GM12878 (cell line): ENCODE measurements around the gene CR1. TPM values are rescaled to one million over a fixed set of nuclear protein-coding genes. Genes with fewer than 3 reads are reported as not detected.
"Not testable (repeated sequence)": the region's sequence is repeated elsewhere in the genome, so short reads cannot be mapped to it uniquely, and the experiment has no call there.

Experiments used
- ATAC-seq: fragments of 200-7000 bp; cut with Tn5 transposase; 3 replicates; pipeline ENCODE4 v1.9.1; 2020; ENCODE audit warnings: mild to moderate bottlenecking, moderate library complexity
- BruUV-seq: library from RNA; stranded (reverse); fragments of 400-500 nt; replicated peaks from 2 replicates; lab custom pipeline; 2021; lab: Mats Ljungman, UMichigan
- CTCF ChIA-PET: fragments of 300-600 bp; sonication (Branson Sonifier 250); formaldehyde crosslinking; extraction: SDS; loops from one replicate; lab custom pipeline; 2021; ENCODE audit warnings: inconsistent platforms; lab: Yijun Ruan, JAX
- POLR2A ChIA-PET: fragments of 350-600 bp; formaldehyde crosslinking; extraction: SDS; loops from one replicate; lab custom pipeline; 2021; ENCODE audit warnings: inconsistent platforms; lab: Charles Lee
- RAD21 ChIA-PET: fragments of 300-600 bp; sonication (Branson Sonifier 250); formaldehyde crosslinking; loops from one replicate; lab custom pipeline; 2023; ENCODE audit warnings: antibody characterized with exemption; ENCODE audit not compliant: unreplicated experiment; lab: Charles Lee
- SMC1A ChIA-PET: fragments of 300-600 bp; sonication (Branson Sonifier 250); formaldehyde crosslinking; loops from one replicate; lab custom pipeline; 2023; ENCODE audit not compliant: unreplicated experiment, uncharacterized antibody; lab: Charles Lee
- DNase-seq: peaks from one replicate; pipeline ENCODE4 v3.0.0-alpha.2; 2011; ENCODE audit warnings: low read depth, low spot score
- FAIRE-seq: peaks from 3 replicates; lab custom pipeline; 2011; peaks lifted over from hg19 to GRCh38; lab: Jason Lieb, UNC
- H2AFZ ChIP-seq: 2 replicates; pipeline ENCODE4 v1.6.0; 2011; ENCODE audit warnings: low read depth, low read length, control low read depth; ENCODE audit not compliant: control insufficient read depth
- H3K27ac ChIP-seq: 2 replicates; pipeline ENCODE4 v1.5.1; 2011; ENCODE audit warnings: control low read depth; ENCODE audit not compliant: control insufficient read depth, insufficient read depth
- H3K27me3 ChIP-seq, 2 experiments: replicated peaks in 1 of 2; 2 replicates each; pipeline versions ENCODE4 v1.6.0 to v1.6.1; 2011; ENCODE audit warnings: low read length in 1 of 2; ENCODE audit not compliant: control insufficient read depth in 2 of 2, insufficient read depth in 2 of 2
- H3K36me3 ChIP-seq, 2 experiments: 2 replicates each; pipeline ENCODE4 v1.5.1; 2011; ENCODE audit warnings: low read length in 1 of 2; ENCODE audit not compliant: control insufficient read depth in 2 of 2, insufficient read depth in 2 of 2
- H3K4me1 ChIP-seq: 2 replicates; pipeline ENCODE4 v1.6.1; 2011; ENCODE audit warnings: mild to moderate bottlenecking, low read length, moderate library complexity, mixed read lengths; ENCODE audit not compliant: control insufficient read depth, insufficient read depth
- H3K4me2 ChIP-seq: 2 replicates; pipeline ENCODE4 v1.6.0; 2011; ENCODE audit warnings: control low read depth; ENCODE audit not compliant: control insufficient read depth, insufficient read depth
- H3K4me3 ChIP-seq: fragments of 200-600 bp; sonication (generic); 2 replicates; pipeline ENCODE4 v1.5.1; 2016
- H3K79me2 ChIP-seq: 2 replicates; pipeline ENCODE4 v1.6.0; 2011; ENCODE audit warnings: low read length; ENCODE audit not compliant: control insufficient read depth, insufficient read depth
- H3K9ac ChIP-seq: 2 replicates; pipeline ENCODE4 v1.8.0; 2011; ENCODE audit warnings: low read length, control low read depth, mixed read lengths; ENCODE audit not compliant: control insufficient read depth, insufficient read depth
- H3K9me3 ChIP-seq: replicated peaks from 3 replicates; pipeline ENCODE4 v1.5.1; 2011; ENCODE audit warnings: mild to moderate bottlenecking, low read length; ENCODE audit not compliant: control insufficient read depth, insufficient read depth
- H4K20me1 ChIP-seq: 2 replicates; pipeline ENCODE4 v1.6.0; 2011; ENCODE audit not compliant: control insufficient read depth, insufficient read depth
- ASH2L ChIP-seq: fragments of 300-600, 200-600 bp; sonication (generic); IDR thresholded peaks from 2 replicates; pipeline ENCODE4 v1.6.1; 2017; ENCODE audit warnings: low read depth, mild to moderate bottlenecking, borderline replicate concordance
- BACH1 ChIP-seq: fragments of 450-650 bp; IDR thresholded peaks from 2 replicates; pipeline ENCODE4 v1.6.1; 2017; ENCODE audit warnings: mild to moderate bottlenecking, borderline replicate concordance
- CBFB ChIP-seq: IDR thresholded peaks from 2 replicates; pipeline ENCODE4 v1.6.1; 2016; ENCODE audit warnings: antibody characterized with exemption, low read depth
- CHD1 ChIP-seq: IDR thresholded peaks from 2 replicates; pipeline ENCODE4 v1.6.1; 2012; ENCODE audit warnings: low read depth, low read length, improper control_type of control experiment
- CHD2 ChIP-seq: IDR thresholded peaks from 2 replicates; pipeline ENCODE4 v1.6.1; 2011; ENCODE audit warnings: low read depth, low read length, improper control_type of control experiment, borderline replicate concordance
- GABPA ChIP-seq: IDR thresholded peaks from 2 replicates; pipeline ENCODE4 v1.6.1; 2014; ENCODE audit warnings: antibody characterized with exemption, low read depth, mild to moderate bottlenecking, inconsistent platforms
- MEF2A ChIP-seq: IDR thresholded peaks from 2 replicates; pipeline ENCODE4 v1.6.1; 2011; ENCODE audit warnings: low read depth, mild to moderate bottlenecking, low read length, moderate library complexity; ENCODE audit not compliant: insufficient read depth
- MTA3 ChIP-seq: IDR thresholded peaks from 2 replicates; pipeline ENCODE4 v1.6.1; 2012; ENCODE audit warnings: low read length, inconsistent platforms, borderline replicate concordance
- MYB ChIP-seq: fragments of 150-350 bp; IDR thresholded peaks from 2 replicates; pipeline ENCODE4 v1.6.1; 2014; ENCODE audit warnings: mild to moderate bottlenecking, low read depth, low read length, borderline replicate concordance
- NFXL1 ChIP-seq: fragments of 450-650 bp; IDR thresholded peaks from 2 replicates; pipeline ENCODE4 v1.6.1; 2017; ENCODE audit warnings: antibody characterized with exemption, mild to moderate bottlenecking, borderline replicate concordance
- PML ChIP-seq: IDR thresholded peaks from 2 replicates; pipeline ENCODE4 v1.6.1; 2012; ENCODE audit warnings: low read length, inconsistent platforms
- POLR2A ChIP-seq: IDR thresholded peaks from 2 replicates; pipeline ENCODE4 v1.6.1; 2011; ENCODE audit warnings: low read depth, mild to moderate bottlenecking, low read length
- RAD51 ChIP-seq: fragments of 450-650 bp; IDR thresholded peaks from 2 replicates; pipeline ENCODE4 v1.6.1; 2016; ENCODE audit warnings: moderate library complexity, mild to moderate bottlenecking, inconsistent platforms
- SP1 ChIP-seq: IDR thresholded peaks from one replicate; pipeline ENCODE4 v1.6.1; 2011; ENCODE audit warnings: low read depth, low read length
- STAT1 ChIP-seq: fragments of 450-650 bp; conservative IDR thresholded peaks from 2 replicates; pipeline ENCODE4 v1.6.1; 2014; ENCODE audit warnings: antibody characterized with exemption, mild to moderate bottlenecking
- USF1 ChIP-seq: IDR thresholded peaks from 2 replicates; pipeline ENCODE4 v1.6.1; 2011; ENCODE audit warnings: borderline replicate concordance, low read depth, mild to moderate bottlenecking, moderate library complexity, mixed read lengths, low read length; ENCODE audit not compliant: insufficient read depth; ENCODE audit errors: extremely low read length
- ZNF24 ChIP-seq: fragments of 450-650 bp; IDR thresholded peaks from 2 replicates; pipeline ENCODE4 v1.6.1; 2017; ENCODE audit warnings: antibody characterized with exemption, mild to moderate bottlenecking
- WGBS: methylation state at CpG from one replicate; pipeline ENCODE4 v1.1.6; 2016; ENCODE audit warnings: low lambda C conversion rate; ENCODE audit not compliant: insufficient replicate concordance, insufficient coverage; ENCODE audit errors: missing lambda C conversion rate; 5-methylcytosine and 5-hydroxymethylcytosine counted together
- in situ Hi-C: fragments of 300-500 bp; cut with MboI; formaldehyde crosslinking; loops from 9 replicates; pipeline ENCODE4 v1.14.3; 2018; ENCODE audit warnings: mixed read lengths
- intact Hi-C: fragments of 100-400 bp; cut with micrococcal nuclease; formaldehyde crosslinking; loops from one replicate; pipeline ENCODE4 v1.14.2; 2022; ENCODE audit not compliant: unreplicated experiment
- polyA plus RNA-seq, 11 experiments: library from polyadenylated mRNA; depleted of rRNA in 4 of 11; unstranded in 6 of 11; stranded (reverse) in 5 of 11; fragments of >200 nt; fragmentation: Nextera tagmentation in 4 of 11; fragmentation: Illumina TruSeq in 1 of 11; extraction: Ambion mirVana in 4 of 11; extraction: Trizol in 1 of 11; gene quantifications; 1 replicate in 1 of 11; 2 replicates in 10 of 11; pipeline versions ENCODE4 v1.2.1 to v1.2.3, GENCODE V29; 2011 to 2016; ENCODE audit warnings: inconsistent platforms in 2 of 11, missing spikeins in 2 of 11, low read depth in 1 of 11
- total RNA-seq, 4 experiments: library from RNA; depleted of rRNA in 3 of 4; stranded (reverse); fragments of >200 nt in 3 of 4; fragmentation: Illumina TruSeq in 1 of 4; extraction: Trizol in 1 of 4; gene quantifications; 2 replicates each; pipeline versions ENCODE4 v1.2.1 to v1.2.3, GENCODE V29; 2013 to 2021
- TF ChIP-seq, protein P1 (sequence below): fragments of 450-650 bp; IDR thresholded peaks from 2 replicates; pipeline ENCODE4 v1.6.1; 2017; ENCODE audit warnings: mild to moderate bottlenecking, low read depth, inconsistent platforms; ENCODE audit not compliant: poor library complexity, severe bottlenecking

Gene CR1
- total and polyA plus RNA-seq, 10 of the 15 experiments (the other 5 are each of a cell fraction or from before 2014, with no cell fraction given), result 0.30 to 8.0 (median 4.3) TPM

DNA sequence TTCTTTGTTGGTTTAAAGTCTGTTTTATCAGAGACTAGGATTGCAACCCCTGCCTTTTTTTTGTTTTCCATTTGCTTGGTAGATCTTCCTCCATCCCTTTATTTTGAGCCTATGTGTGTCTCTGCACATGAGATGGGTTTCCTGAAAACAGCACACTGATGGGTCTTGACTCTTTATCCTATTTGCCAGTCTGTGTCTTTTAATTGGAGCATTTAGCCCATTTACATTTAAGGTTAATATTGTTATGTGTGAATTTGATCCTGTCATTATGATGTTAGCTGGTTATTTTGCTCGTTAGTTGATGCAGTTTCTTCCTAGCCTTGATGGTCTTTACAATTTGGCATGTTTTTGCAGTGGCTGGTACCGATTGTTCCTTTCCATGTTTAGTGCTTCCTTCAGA is 165.5 kb downstream of the CR1 start:
- H3K9me3 ChIP-seq, RAD21 ChIA-PET, H3K9ac ChIP-seq, FAIRE-seq, H3K4me1 ChIP-seq, H3K79me2 ChIP-seq, ATAC-seq, BruUV-seq, in situ Hi-C loops, H3K36me3 ChIP-seq, POLR2A ChIA-PET, H4K20me1 ChIP-seq, H3K27me3 ChIP-seq, H2AFZ ChIP-seq, DNase-seq, H3K4me3 ChIP-seq, H3K27ac ChIP-seq, CTCF ChIA-PET, SMC1A ChIA-PET, H3K4me2 ChIP-seq, intact Hi-C loops: not testable (repeated sequence)
- 0% methylated on average over 1 of the region's 2 CpGs for WGBS

DNA sequence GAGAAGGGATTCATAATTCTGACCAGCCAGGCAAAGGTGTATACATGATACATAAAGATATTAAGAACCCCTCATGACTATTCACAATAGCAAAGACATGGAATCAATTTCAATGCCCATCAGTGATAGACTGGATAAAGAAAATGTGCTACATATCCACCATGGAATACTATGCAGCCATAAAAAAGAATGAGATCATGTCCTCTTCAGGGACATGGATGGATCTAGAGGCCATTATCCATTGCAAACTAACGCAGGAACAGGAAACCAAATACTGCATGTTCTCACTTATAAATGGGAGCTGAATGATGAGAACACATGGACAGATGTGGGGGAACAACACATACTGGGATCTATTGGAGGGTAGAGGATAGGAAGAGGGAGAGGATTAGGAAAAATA is 170.4 kb downstream of the CR1 start:
- FAIRE-seq, result no peak
- SMC1A ChIA-PET, result interaction anchor here (0.8 kb wide), 1 partner anchor 44 kb away, joined by 3 read pairs; no protein-coding TSS in a partner anchor
- in situ Hi-C loops (no loop called here), intact Hi-C loops (no loop called here)
- no peak for ATAC-seq
- no peaks in the 10 kb centered on the region for H3K79me2 ChIP-seq
- POLR2A ChIA-PET, result no interaction called here
- no peak overlapping the region for H3K4me2 ChIP-seq
- DNase-seq, result no peak
- H3K4me1 ChIP-seq, result peaks cover 5% of the 10 kb centered on the region
- 10% methylated on average over 1 of the region's 1 CpG for WGBS
- BruUV-seq, result no TSS peak
- H3K27me3 ChIP-seq, result peaks cover 0 to 4% of the 10 kb centered on the region in 2 experiments; a peak in 2 of 4 replicates
- H3K9me3 ChIP-seq, result no peaks in the 10 kb centered on the region
- H3K4me3 ChIP-seq, result no peak overlapping the region
- no peak overlapping the region for H3K9ac ChIP-seq
- no peak overlapping the region for H2AFZ ChIP-seq
- no peaks in the 10 kb centered on the region for H4K20me1 ChIP-seq
- no peak overlapping the region for H3K27ac ChIP-seq
- H3K36me3 ChIP-seq, result no peaks in the 10 kb centered on the region
- RAD21 ChIA-PET, result no interaction called here
- CTCF ChIA-PET, result interaction anchor here (0.6 kb wide), 1 partner anchor 24 kb away, joined by 5 read pairs; no protein-coding TSS in a partner anchor
- TF ChIP-seq, protein P1, sequence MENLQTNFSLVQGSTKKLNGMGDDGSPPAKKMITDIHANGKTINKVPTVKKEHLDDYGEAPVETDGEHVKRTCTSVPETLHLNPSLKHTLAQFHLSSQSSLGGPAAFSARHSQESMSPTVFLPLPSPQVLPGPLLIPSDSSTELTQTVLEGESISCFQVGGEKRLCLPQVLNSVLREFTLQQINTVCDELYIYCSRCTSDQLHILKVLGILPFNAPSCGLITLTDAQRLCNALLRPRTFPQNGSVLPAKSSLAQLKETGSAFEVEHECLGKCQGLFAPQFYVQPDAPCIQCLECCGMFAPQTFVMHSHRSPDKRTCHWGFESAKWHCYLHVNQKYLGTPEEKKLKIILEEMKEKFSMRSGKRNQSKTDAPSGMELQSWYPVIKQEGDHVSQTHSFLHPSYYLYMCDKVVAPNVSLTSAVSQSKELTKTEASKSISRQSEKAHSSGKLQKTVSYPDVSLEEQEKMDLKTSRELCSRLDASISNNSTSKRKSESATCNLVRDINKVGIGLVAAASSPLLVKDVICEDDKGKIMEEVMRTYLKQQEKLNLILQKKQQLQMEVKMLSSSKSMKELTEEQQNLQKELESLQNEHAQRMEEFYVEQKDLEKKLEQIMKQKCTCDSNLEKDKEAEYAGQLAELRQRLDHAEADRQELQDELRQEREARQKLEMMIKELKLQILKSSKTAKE, result no peak
- TF ChIP-seq CBFB (no peak), MYB (no peak), CHD2 (no peak), GABPA (no peak), USF1 (no peak), MTA3 (no peak), ASH2L (no peak), SP1 (no peak), CHD1 (no peak), STAT1 (no peak), PML (no peak), ZNF24 (no peak), NFXL1 (no peak), MEF2A (no peak), RAD51 (no peak), POLR2A (no peak), BACH1 (no peak)
